ENCODE data around the gene UBE2QL1. TPM values are rescaled to one million over a fixed set of nuclear protein-coding genes. Genes with fewer than 3 reads are reported as not detected.

Gene UBE2QL1
- polyA plus RNA-seq, 1 of the 3 experiments (the other 2 are of a cell fraction): 0.28 TPM

- TF ChIP-seq USF2 (IDR thresholded peaks at IDR 0.05; ENCODE audit: borderline replicate concordance, low read depth, low read length) (no peak), TEAD4 (IDR thresholded peaks at IDR 0.05; ENCODE audit: borderline replicate concordance, insufficient read depth) (no peak), CTCF (IDR thresholded peaks at IDR 0.05) (no peak), SIN3A (IDR thresholded peaks at IDR 0.05; ENCODE audit: borderline replicate concordance, low read depth, low read length) (no peak)
Observed at GRCh38 chr5:6454628-6455053, 6.0 kb downstream of the UBE2QL1 start (continued).

GRCh38 chr5:6455571-6456200 is 7.0 kb downstream of the UBE2QL1 start:
- H3K9me3 ChIP-seq: no peaks in the 10 kb centered on the region
- CTCF ChIA-PET: interaction anchor here (0.6 to 1.4 kb wide), 6 partner anchors 9 to 122 kb away, joined by 3 to 6 read pairs (median 3); no protein-coding TSS in a partner anchor
- no peaks in the 10 kb centered on the region for H3K9me2 ChIP-seq
- TF ChIP-seq RFX5 (IDR thresholded peaks at IDR 0.05; ENCODE audit: low read length) (no peak), TEAD4 (IDR thresholded peaks at IDR 0.05; ENCODE audit: borderline replicate concordance, insufficient read depth) (no peak), FOSL2 (IDR thresholded peaks at IDR 0.05; ENCODE audit: borderline replicate concordance, low read depth) (no peak), CHD2 (IDR thresholded peaks at IDR 0.05; ENCODE audit: low read length, partially characterized antibody) (no peak), POLR2AphosphoS5 (IDR thresholded peaks at IDR 0.05; ENCODE audit: low read depth, low read length) (no peak), YY1 (IDR thresholded peaks at IDR 0.05; ENCODE audit: low read depth) (no peak), TAF1 (IDR thresholded peaks at IDR 0.05; ENCODE audit: borderline replicate concordance, low read depth, low read length) (no peak), FOXM1 (IDR thresholded peaks at IDR 0.05; ENCODE audit: low read depth) (no peak), RAD21 (IDR thresholded peaks at IDR 0.05; ENCODE audit: low read length) (no peak), USF2 (IDR thresholded peaks at IDR 0.05; ENCODE audit: borderline replicate concordance, low read depth, low read length) (no peak), EP300 (IDR thresholded peaks at IDR 0.05; ENCODE audit: borderline replicate concordance in 1 of 2, low read depth in 1 of 2, low read length in 1 of 2) (no peak), JUND (IDR thresholded peaks at IDR 0.05) (no peak), EZH2phosphoT487 (IDR thresholded peaks at IDR 0.05; ENCODE audit: borderline replicate concordance, low read depth) (no peak), USF1 (IDR thresholded peaks at IDR 0.05; ENCODE audit: borderline replicate concordance, low read depth) (no peak), MAX (IDR thresholded peaks at IDR 0.05; ENCODE audit: low read depth) (no peak), REST (IDR thresholded peaks at IDR 0.05; ENCODE audit: low read depth, low read length) (no peak)
- WGBS (ENCODE audit: low lambda C conversion rate): 60% methylated on average over 13 of the region's 13 CpGs
- no peaks in the 10 kb centered on the region for H4K20me1 ChIP-seq (ENCODE audit: insufficient read depth)
- H3F3A ChIP-seq (replicated peaks; ENCODE audit: insufficient read depth): no peaks in the 10 kb centered on the region
- H3K4me1 ChIP-seq (ENCODE audit: control insufficient read depth in 1 of 2, insufficient read depth in 2 of 2, low read depth in 1 of 2, low read length in 1 of 2): peaks cover 0 to 62% of the 10 kb centered on the region in 2 experiments; a peak in 2 of 4 replicates
- H3K27ac ChIP-seq (ENCODE audit: low read depth in 2 of 2, low read length in 1 of 2): peak overlapping the region in 1 of 2 experiments; percentile 9; a peak in 1 of 4 replicates
- no peaks in the 10 kb centered on the region for H3K79me2 ChIP-seq (ENCODE audit: insufficient read depth)
- no peak overlapping the region for H3K4me3 ChIP-seq (ENCODE audit: low read depth in 2 of 2, low read length in 1 of 2)
- POLR2A ChIA-PET: no interaction called here
- H3K9ac ChIP-seq: no peak overlapping the region
- H3K27me3 ChIP-seq (ENCODE audit: insufficient read depth): peaks cover 5% of the 10 kb centered on the region; the same call in 1 of the 2 replicates
- H2AFZ ChIP-seq (ENCODE audit: low read depth): no peak overlapping the region
- H3K36me3 ChIP-seq (replicated peaks in 1 of 2; ENCODE audit: control insufficient read depth in 1 of 2, insufficient read depth in 2 of 2, low read length in 1 of 2): peaks cover 0 to 6% of the 10 kb centered on the region in 2 experiments
- no peak overlapping the region for H3K4me2 ChIP-seq
- DNase-seq: no peak

Measured in SK-N-SH (cell line).